Fibroblast of lung (primary cell): Measurements from ENCODE around the gene IL27RA. TPM values are rescaled to one million over a fixed set of nuclear protein-coding genes. Genes with fewer than 3 reads are reported as not detected.
A peak's percentile ranks its signal among the peaks of the same experiment; 100 is the strongest.
"Not testable (repeated sequence)": the region's sequence is repeated elsewhere in the genome, so short reads cannot be mapped to it uniquely, and the experiment has no call there.

Source experiments
- DNase-seq, 2 donors: peaks; one replicate each; pipeline versions ENCODE4 v3.0.0 to v3.0.0-alpha.2; 2010; ENCODE audit warnings: low read depth in 2 of 2
- H2AFZ ChIP-seq: 2 replicates; pipeline ENCODE4 v1.5.1; 2012; ENCODE audit warnings: low read length, control low read depth, inconsistent platforms
- H3K27ac ChIP-seq: 2 replicates; pipeline ENCODE4 v1.5.1; 2011; ENCODE audit warnings: low read length, control low read depth; ENCODE audit not compliant: insufficient read depth
- H3K27me3 ChIP-seq: 2 replicates; pipeline ENCODE4 v1.5.1; 2011; ENCODE audit warnings: mild to moderate bottlenecking, low read length; ENCODE audit not compliant: control insufficient read depth, insufficient read depth
- H3K36me3 ChIP-seq: 2 replicates; pipeline ENCODE4 v1.5.1; 2011; ENCODE audit warnings: low read length; ENCODE audit not compliant: control insufficient read depth, insufficient read depth
- H3K4me1 ChIP-seq: 2 replicates; pipeline ENCODE4 v1.5.1; 2011; ENCODE audit warnings: low read length; ENCODE audit not compliant: control insufficient read depth, insufficient read depth; ENCODE audit errors: extremely low read depth
- H3K4me2 ChIP-seq: 2 replicates; pipeline ENCODE4 v1.5.1; 2011; ENCODE audit warnings: low read length, control low read depth; ENCODE audit not compliant: insufficient read depth; ENCODE audit errors: extremely low read depth
- H3K4me3 ChIP-seq, 4 experiments: fragments of 200-600 bp in 1 of 4; sonication (generic) in 1 of 4; replicated peaks in 1 of 4; 2 replicates each; pipeline ENCODE4 v1.5.1; 2011 to 2016; ENCODE audit warnings: low read length in 4 of 4, low read depth in 3 of 4, mild to moderate bottlenecking in 3 of 4, control low read depth in 2 of 4, inconsistent platforms in 1 of 4, mixed read lengths in 1 of 4; ENCODE audit not compliant: insufficient read depth in 1 of 4; ENCODE audit errors: control extremely low read depth in 1 of 4
- H3K79me2 ChIP-seq: 2 replicates; pipeline ENCODE4 v1.5.1; 2012; ENCODE audit warnings: mild to moderate bottlenecking, low read length, inconsistent platforms; ENCODE audit not compliant: control insufficient read depth, insufficient read depth
- H3K9ac ChIP-seq: 2 replicates; pipeline ENCODE4 v1.5.1; 2011; ENCODE audit warnings: mild to moderate bottlenecking, low read length, control low read depth; ENCODE audit not compliant: insufficient read depth
- H3K9me3 ChIP-seq: 2 replicates; pipeline ENCODE4 v1.5.1; 2012; ENCODE audit warnings: low read depth, low read length; ENCODE audit not compliant: control insufficient read depth, insufficient read depth
- H4K20me1 ChIP-seq: 2 replicates; pipeline ENCODE4 v1.5.1; 2011; ENCODE audit warnings: low read length; ENCODE audit not compliant: control insufficient read depth, insufficient read depth; ENCODE audit errors: extremely low read depth
- CTCF ChIP-seq, 2 donors: IDR thresholded peaks in 1 of 2; conservative IDR thresholded peaks in 1 of 2; 1 replicate in 1 of 2; 2 replicates in 1 of 2; pipeline ENCODE4 v1.5.1; 2011 to 2012; ENCODE audit warnings: low read length in 2 of 2, control low read depth in 1 of 2, inconsistent platforms in 1 of 2, low read depth in 1 of 2, mild to moderate bottlenecking in 1 of 2
- EZH2 ChIP-seq: IDR thresholded peaks from 2 replicates; pipeline ENCODE4 v1.5.1; 2012; ENCODE audit warnings: low read length, control low read depth, mild to moderate bottlenecking; ENCODE audit errors: missing control alignments
- polyA plus RNA-seq, 2 donors: library from polyadenylated mRNA; depleted of rRNA in 1 of 2; stranded (reverse) in 1 of 2; unstranded in 1 of 2; fragments of >200 nt; gene quantifications; 2 replicates each; pipeline ENCODE4 v1.2.1, GENCODE V29; 2011 to 2012; ENCODE audit warnings: missing spikeins in 1 of 2
- total RNA-seq: library from RNA; depleted of rRNA; stranded (reverse); fragments of >200 nt; gene quantifications from 2 replicates; pipeline ENCODE4 v1.2.1, GENCODE V29; 2014

The IL27RA gene
- total and polyA plus RNA-seq, 2 donors (not counting 1 experiment from before 2014, with no cell fraction given), result 0.84 to 2.1 TPM

DNA sequence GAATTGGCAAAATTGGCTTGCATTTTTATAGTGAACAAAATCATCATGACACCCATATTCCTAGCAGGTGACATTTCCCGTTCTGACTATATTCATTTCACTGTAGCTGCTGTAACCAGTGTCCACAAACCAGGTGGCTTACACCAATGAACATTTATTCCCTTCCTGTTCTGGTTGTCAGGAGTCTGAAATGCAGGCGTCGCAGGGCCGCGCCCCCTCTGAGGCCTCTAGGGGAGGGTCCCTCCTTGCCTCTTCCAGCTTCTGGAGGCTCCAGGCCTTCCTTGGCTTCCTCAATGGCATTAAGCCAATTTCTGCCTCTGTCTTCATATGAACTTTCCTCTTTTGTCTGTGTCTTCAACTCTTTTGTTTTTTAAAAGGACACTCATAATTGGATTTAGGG lies 10.1 kb upstream of the IL27RA start:
- Histone ChIP-seq H3K4me1 (peaks cover 5% of the 10 kb centered on the region), H3K36me3 (no peaks in the 10 kb centered on the region), H3K27me3 (no peaks in the 10 kb centered on the region), H3K4me2 (no peak overlapping the region), H4K20me1 (no peaks in the 10 kb centered on the region), H3K27ac (no peak overlapping the region), H3K9ac (no peak overlapping the region), H3K79me2 (no peaks in the 10 kb centered on the region), H3K9me3 (no peaks in the 10 kb centered on the region), H3K4me3 (no peak overlapping the region), H2AFZ (no peak overlapping the region)
- TF ChIP-seq CTCF (conservative IDR thresholded peaks at IDR 0.05 in 1 of 2, IDR thresholded peaks at IDR 0.05 in 1 of 2; ENCODE audit: low read depth in 1 of 2, low read length in 2 of 2) (no peak), EZH2 (no peak)
- no peak for DNase-seq

DNA sequence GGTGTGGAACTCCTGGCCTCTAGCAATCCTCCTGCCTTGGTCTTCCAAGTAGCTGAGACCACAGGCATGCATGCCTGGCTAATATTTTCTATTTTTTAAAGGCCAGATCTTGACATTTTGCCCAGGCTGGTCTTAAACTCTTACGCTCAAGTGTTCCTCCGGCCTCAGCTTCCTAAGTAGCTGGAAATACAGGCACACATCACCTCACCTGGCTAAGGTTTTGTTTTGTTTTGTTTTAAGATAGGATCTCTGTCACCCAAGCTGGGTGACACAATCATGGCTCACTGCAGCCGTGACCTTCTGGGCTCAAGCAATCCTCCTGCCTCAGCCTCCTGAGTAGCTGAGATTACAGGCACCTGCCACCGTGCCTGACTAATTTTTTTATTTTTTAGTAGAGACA lies 9.1 kb upstream of the IL27RA start:
- H3K4me2 ChIP-seq, result no peak overlapping the region
- no peak overlapping the region for H3K4me3 ChIP-seq
- H3K79me2 ChIP-seq, result no peaks in the 10 kb centered on the region
- H2AFZ ChIP-seq, result no peak overlapping the region
- no peak overlapping the region for H3K27ac ChIP-seq
- no peaks in the 10 kb centered on the region for H3K27me3 ChIP-seq
- DNase-seq, result peak; percentile 33 to 73
- H3K36me3 ChIP-seq, result no peaks in the 10 kb centered on the region
- H4K20me1 ChIP-seq, result no peaks in the 10 kb centered on the region
- peaks cover 5% of the 10 kb centered on the region for H3K4me1 ChIP-seq
- no peak overlapping the region for H3K9ac ChIP-seq
- TF ChIP-seq CTCF (conservative IDR thresholded peaks at IDR 0.05 in 1 of 2, IDR thresholded peaks at IDR 0.05 in 1 of 2; ENCODE audit: low read depth in 1 of 2, low read length in 2 of 2) (no peak), EZH2 (no peak)
- no peaks in the 10 kb centered on the region for H3K9me3 ChIP-seq

- peak overlapping the region; percentile 54 for H2AFZ ChIP-seq
- no peak overlapping the region for H3K4me2 ChIP-seq
- TF ChIP-seq CTCF (conservative IDR thresholded peaks at IDR 0.05 in 1 of 2, IDR thresholded peaks at IDR 0.05 in 1 of 2; ENCODE audit: low read depth in 1 of 2, low read length in 2 of 2), result peak; percentile 35 to 44
- no peak for TF ChIP-seq EZH2
- peaks cover 5% of the 10 kb centered on the region for H3K4me1 ChIP-seq
- peak in 1 of 2 donors; percentile 54 for DNase-seq
- H3K9ac ChIP-seq, result no peak overlapping the region
- H3K4me3 ChIP-seq, result no peak overlapping the region
- peaks cover 7% of the 10 kb centered on the region for H3K27me3 ChIP-seq
- H3K79me2 ChIP-seq, result no peaks in the 10 kb centered on the region
- no peaks in the 10 kb centered on the region for H4K20me1 ChIP-seq
- H3K9me3 ChIP-seq, result no peaks in the 10 kb centered on the region
- no peaks in the 10 kb centered on the region for H3K36me3 ChIP-seq
- H3K27ac ChIP-seq, result no peak overlapping the region
Observed at GRCh38 chr19:14023404-14024235, 7.9 kb upstream of the IL27RA start.

GRCh38 chr19:14026652-14027192 lies 4.8 kb upstream of the IL27RA start:
- not testable (repeated sequence) for H3K79me2 ChIP-seq

More at GRCh38 chr19:14026652-14027192, 4.8 kb upstream of the IL27RA start:
- not testable (repeated sequence) for H3K9me3 ChIP-seq, H3K36me3 ChIP-seq, DNase-seq, H3K27me3 ChIP-seq, H3K4me1 ChIP-seq, H3K4me2 ChIP-seq, H4K20me1 ChIP-seq, H3K9ac ChIP-seq, H2AFZ ChIP-seq, H3K4me3 ChIP-seq, H3K27ac ChIP-seq
